K562 (cell line): ENCODE measurements around the gene NFAM1. TPM values are rescaled to one million over a fixed set of nuclear protein-coding genes. Genes with fewer than 3 reads are reported as not detected.
A peak's percentile ranks its signal among the peaks of the same experiment; 100 is the strongest.

ENCODE experiments used
- CHD4 ChIP-seq: fragments of 200-600 bp; sonication (generic); IDR thresholded peaks from 3 replicates; pipeline ENCODE4 v1.6.1; 2012; ENCODE audit warnings: low read depth, mild to moderate bottlenecking, mixed read lengths, low read length, inconsistent platforms; ENCODE audit not compliant: insufficient read depth, insufficient replicate concordance, poor library complexity, severe bottlenecking
- HDAC2 ChIP-seq: fragments of 450-650 bp; IDR thresholded peaks from 2 replicates; pipeline ENCODE4 v1.6.1; 2016; ENCODE audit warnings: mild to moderate bottlenecking
- HNRNPLL ChIP-seq: fragments of 200-400 bp; formaldehyde crosslinking; IDR thresholded peaks from 2 replicates; pipeline ENCODE4 v1.6.1; 2017; ENCODE audit warnings: low read length, low read depth, mild to moderate bottlenecking; ENCODE audit not compliant: poor library complexity, severe bottlenecking
- KLF10 ChIP-seq: fragments of 250-450 bp; sonication (Bioruptor Pico); IDR thresholded peaks from 2 replicates; pipeline ENCODE4 v1.6.1; 2021; ENCODE audit warnings: matching md5 sums
- MCM2 ChIP-seq: fragments of 450-650 bp; IDR thresholded peaks from 2 replicates; pipeline ENCODE4 v1.6.1; 2017; ENCODE audit warnings: low read depth, mild to moderate bottlenecking
- MTA1 ChIP-seq: fragments of 450-650 bp; IDR thresholded peaks from 2 replicates; pipeline ENCODE4 v1.6.1; 2017; ENCODE audit warnings: borderline replicate concordance
- PHF20 ChIP-seq: fragments of 450-650 bp; IDR thresholded peaks from 2 replicates; pipeline ENCODE4 v1.6.1; 2018; ENCODE audit not compliant: partially characterized antibody
- SIN3A ChIP-seq, 2 experiments: fragments of 150-350 bp in 1 of 2; IDR thresholded peaks; 2 replicates each; pipeline ENCODE4 v1.6.1; 2011 to 2016; ENCODE audit warnings: borderline replicate concordance in 2 of 2, low read depth in 2 of 2, low read length in 2 of 2, mild to moderate bottlenecking in 2 of 2, moderate library complexity in 2 of 2; ENCODE audit not compliant: control insufficient read depth in 1 of 2
- ZNF12 ChIP-seq: sonication (generic); formaldehyde crosslinking; IDR thresholded peaks from 2 replicates; pipeline ENCODE4 v1.4.0; 2020; ENCODE audit warnings: mild to moderate bottlenecking, missing genetic modification reagents
- ZNF24 ChIP-seq: fragments of 450-650 bp; IDR thresholded peaks from 2 replicates; pipeline ENCODE4 v1.6.1; 2016
- ZNF589 ChIP-seq: fragments of 200-800 bp; sonication (Bioruptor generic); IDR thresholded peaks from 2 replicates; pipeline ENCODE4 v1.6.1; 2016; ENCODE audit warnings: low read depth, missing genetic modification characterization, missing compliant biosample characterization
- polyA plus RNA-seq, 8 experiments: library from polyadenylated mRNA; depleted of rRNA in 4 of 8; stranded (reverse) in 5 of 8; unstranded in 3 of 8; fragments of >200 nt; fragmentation: Nextera tagmentation in 2 of 8; fragmentation: Illumina TruSeq in 1 of 8; extraction: Ambion mirVana in 2 of 8; extraction: Trizol in 1 of 8; gene quantifications; 2 replicates each; pipeline versions ENCODE4 v1.2.1 to v1.2.3, GENCODE V29; 2011 to 2014; ENCODE audit warnings: inconsistent platforms in 1 of 8, missing spikeins in 1 of 8
- total RNA-seq, 7 experiments: library from RNA; depleted of rRNA in 6 of 7; stranded (reverse); fragments of >200 nt in 6 of 7; fragmentation: Illumina TruSeq in 2 of 7; extraction: Trizol in 2 of 7; gene quantifications; 2 replicates each; pipeline versions ENCODE4 v1.2.1 to v1.2.3, GENCODE V29; 2011 to 2021; ENCODE audit warnings: low replicate concordance in 1 of 7
- TF ChIP-seq, protein P1 (sequence below): sonication (generic); formaldehyde crosslinking; IDR thresholded peaks from 2 replicates; pipeline ENCODE4 v1.8.1; 2023; ENCODE audit warnings: mild to moderate bottlenecking, missing genetic modification reagents
- TF ChIP-seq, protein P2 (sequence below): fragments of 200-800 bp; sonication (Bioruptor generic); IDR thresholded peaks from 2 replicates; pipeline ENCODE4 v1.6.1; 2016; ENCODE audit warnings: missing genetic modification characterization, missing compliant biosample characterization

NFAM1 gene
- total and polyA plus RNA-seq, 9 of the 15 experiments (the other 6 are each of a cell fraction or from before 2014, with no cell fraction given) = 0.01 to 0.18 (median 0.03) TPM; not detected in 5

DNA sequence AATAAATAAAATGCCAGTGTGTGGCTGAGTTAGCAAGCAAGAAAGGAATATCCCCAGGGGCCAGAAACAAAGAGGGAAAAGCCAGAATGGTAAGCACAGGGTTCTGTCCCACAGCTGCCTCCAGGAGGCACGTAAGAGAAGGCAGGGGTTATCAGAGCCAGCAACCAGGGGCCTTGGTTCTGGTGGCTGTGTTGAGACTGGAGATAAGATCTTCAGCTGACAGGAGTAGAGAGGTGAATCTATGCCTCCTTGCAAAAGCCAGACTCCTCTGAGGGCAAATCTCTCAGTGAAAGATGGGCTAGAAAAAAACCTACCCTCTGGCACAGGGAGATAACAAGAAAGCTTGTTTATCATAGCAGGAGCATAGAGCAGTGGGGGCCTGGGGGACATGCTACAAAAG, 29.8 kb upstream of the NFAM1 start (continued):
- TF ChIP-seq, protein P1, sequence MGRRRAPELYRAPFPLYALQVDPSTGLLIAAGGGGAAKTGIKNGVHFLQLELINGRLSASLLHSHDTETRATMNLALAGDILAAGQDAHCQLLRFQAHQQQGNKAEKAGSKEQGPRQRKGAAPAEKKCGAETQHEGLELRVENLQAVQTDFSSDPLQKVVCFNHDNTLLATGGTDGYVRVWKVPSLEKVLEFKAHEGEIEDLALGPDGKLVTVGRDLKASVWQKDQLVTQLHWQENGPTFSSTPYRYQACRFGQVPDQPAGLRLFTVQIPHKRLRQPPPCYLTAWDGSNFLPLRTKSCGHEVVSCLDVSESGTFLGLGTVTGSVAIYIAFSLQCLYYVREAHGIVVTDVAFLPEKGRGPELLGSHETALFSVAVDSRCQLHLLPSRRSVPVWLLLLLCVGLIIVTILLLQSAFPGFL (CRISPR knock-in tag) = no peak
- TF ChIP-seq CHD4 (no peak), MCM2 (no peak), HNRNPLL (no peak), KLF10 (no peak), ZNF12 (CRISPR knock-in tag) (no peak), PHF20 (no peak), ZNF589 (CRISPR knock-in tag) (peak; percentile 88), MTA1 (0 out of 2 replicates have a peak, but pooled peaks have one; percentile 50), ZNF24 (0 out of 2 replicates have a peak, but pooled peaks have one; percentile 42), SIN3A (IDR thresholded peaks at IDR 0.05; ENCODE audit: borderline replicate concordance in 2 of 2, control insufficient read depth in 1 of 2, low read depth in 2 of 2, low read length in 2 of 2) (no peak), HDAC2 (peak; percentile 93)
- TF ChIP-seq, protein P2, sequence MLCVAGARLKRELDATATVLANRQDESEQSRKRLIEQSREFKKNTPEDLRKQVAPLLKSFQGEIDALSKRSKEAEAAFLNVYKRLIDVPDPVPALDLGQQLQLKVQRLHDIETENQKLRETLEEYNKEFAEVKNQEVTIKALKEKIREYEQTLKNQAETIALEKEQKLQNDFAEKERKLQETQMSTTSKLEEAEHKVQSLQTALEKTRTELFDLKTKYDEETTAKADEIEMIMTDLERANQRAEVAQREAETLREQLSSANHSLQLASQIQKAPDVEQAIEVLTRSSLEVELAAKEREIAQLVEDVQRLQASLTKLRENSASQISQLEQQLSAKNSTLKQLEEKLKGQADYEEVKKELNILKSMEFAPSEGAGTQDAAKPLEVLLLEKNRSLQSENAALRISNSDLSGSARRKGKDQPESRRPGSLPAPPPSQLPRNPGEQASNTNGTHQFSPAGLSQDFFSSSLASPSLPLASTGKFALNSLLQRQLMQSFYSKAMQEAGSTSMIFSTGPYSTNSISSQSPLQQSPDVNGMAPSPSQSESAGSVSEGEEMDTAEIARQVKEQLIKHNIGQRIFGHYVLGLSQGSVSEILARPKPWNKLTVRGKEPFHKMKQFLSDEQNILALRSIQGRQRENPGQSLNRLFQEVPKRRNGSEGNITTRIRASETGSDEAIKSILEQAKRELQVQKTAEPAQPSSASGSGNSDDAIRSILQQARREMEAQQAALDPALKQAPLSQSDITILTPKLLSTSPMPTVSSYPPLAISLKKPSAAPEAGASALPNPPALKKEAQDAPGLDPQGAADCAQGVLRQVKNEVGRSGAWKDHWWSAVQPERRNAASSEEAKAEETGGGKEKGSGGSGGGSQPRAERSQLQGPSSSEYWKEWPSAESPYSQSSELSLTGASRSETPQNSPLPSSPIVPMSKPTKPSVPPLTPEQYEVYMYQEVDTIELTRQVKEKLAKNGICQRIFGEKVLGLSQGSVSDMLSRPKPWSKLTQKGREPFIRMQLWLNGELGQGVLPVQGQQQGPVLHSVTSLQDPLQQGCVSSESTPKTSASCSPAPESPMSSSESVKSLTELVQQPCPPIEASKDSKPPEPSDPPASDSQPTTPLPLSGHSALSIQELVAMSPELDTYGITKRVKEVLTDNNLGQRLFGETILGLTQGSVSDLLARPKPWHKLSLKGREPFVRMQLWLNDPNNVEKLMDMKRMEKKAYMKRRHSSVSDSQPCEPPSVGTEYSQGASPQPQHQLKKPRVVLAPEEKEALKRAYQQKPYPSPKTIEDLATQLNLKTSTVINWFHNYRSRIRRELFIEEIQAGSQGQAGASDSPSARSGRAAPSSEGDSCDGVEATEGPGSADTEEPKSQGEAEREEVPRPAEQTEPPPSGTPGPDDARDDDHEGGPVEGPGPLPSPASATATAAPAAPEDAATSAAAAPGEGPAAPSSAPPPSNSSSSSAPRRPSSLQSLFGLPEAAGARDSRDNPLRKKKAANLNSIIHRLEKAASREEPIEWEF (CRISPR knock-in tag) = no peak
